PC-9 (cell line): ENCODE data around the gene CAB39L.

Experiments used
- EZH2 ChIP-seq: fragments of 200-600 bp; sonication (generic); IDR thresholded peaks from 2 replicates; pipeline ENCODE4 v1.8.0; 2017; ENCODE audit warnings: antibody characterized with exemption, low read depth
- TF ChIP-seq, protein P1 (sequence below): fragments of 200-600 bp; sonication (generic); conservative IDR thresholded peaks from 2 replicates; pipeline ENCODE4 v1.6.1; 2017; ENCODE audit warnings: mixed run types, antibody characterized with exemption, mild to moderate bottlenecking, moderate library complexity

- TF ChIP-seq, protein P1, sequence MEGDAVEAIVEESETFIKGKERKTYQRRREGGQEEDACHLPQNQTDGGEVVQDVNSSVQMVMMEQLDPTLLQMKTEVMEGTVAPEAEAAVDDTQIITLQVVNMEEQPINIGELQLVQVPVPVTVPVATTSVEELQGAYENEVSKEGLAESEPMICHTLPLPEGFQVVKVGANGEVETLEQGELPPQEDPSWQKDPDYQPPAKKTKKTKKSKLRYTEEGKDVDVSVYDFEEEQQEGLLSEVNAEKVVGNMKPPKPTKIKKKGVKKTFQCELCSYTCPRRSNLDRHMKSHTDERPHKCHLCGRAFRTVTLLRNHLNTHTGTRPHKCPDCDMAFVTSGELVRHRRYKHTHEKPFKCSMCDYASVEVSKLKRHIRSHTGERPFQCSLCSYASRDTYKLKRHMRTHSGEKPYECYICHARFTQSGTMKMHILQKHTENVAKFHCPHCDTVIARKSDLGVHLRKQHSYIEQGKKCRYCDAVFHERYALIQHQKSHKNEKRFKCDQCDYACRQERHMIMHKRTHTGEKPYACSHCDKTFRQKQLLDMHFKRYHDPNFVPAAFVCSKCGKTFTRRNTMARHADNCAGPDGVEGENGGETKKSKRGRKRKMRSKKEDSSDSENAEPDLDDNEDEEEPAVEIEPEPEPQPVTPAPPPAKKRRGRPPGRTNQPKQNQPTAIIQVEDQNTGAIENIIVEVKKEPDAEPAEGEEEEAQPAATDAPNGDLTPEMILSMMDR: no peak
- no peak for TF ChIP-seq EZH2
Observed at GRCh38 chr13:49370371-49370770, 73.5 kb downstream of the CAB39L start.
